Stimulated activated CD8-positive, alpha-beta memory T cell treated with anti-CD3 and anti-CD28 coated beads, Interleukin-7, amount 100 ng/mL, for 1 hour (primary cell): Measurements from ENCODE around the gene GAS7.

Experiments
- DNase-seq, 2 donors: peaks; one replicate each; pipeline ENCODE4 v3.0.0-alpha.2; 2020; ENCODE audit warnings: low read depth in 2 of 2

The GAS7 gene

DNA sequence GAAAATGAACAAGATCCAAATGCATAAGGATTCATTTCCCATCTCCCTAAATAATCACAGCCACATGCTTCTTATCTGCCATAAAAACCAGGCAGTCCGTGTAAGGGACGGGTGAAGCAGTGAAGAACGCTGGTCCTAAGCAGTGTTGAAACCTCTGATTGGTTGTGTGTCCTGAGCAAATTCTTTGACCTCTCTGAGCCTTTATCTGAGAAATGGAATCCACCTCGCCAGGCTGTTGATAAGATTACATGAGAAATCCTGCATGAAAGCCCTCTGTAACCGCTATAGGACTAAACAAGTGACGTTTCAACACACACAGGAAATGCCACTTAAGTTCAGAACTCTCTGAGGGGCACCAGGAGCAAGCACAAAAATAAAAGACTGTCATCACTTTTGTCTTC, 26.8 kb downstream of the GAS7 start:
- DNase-seq: no peak

DNA sequence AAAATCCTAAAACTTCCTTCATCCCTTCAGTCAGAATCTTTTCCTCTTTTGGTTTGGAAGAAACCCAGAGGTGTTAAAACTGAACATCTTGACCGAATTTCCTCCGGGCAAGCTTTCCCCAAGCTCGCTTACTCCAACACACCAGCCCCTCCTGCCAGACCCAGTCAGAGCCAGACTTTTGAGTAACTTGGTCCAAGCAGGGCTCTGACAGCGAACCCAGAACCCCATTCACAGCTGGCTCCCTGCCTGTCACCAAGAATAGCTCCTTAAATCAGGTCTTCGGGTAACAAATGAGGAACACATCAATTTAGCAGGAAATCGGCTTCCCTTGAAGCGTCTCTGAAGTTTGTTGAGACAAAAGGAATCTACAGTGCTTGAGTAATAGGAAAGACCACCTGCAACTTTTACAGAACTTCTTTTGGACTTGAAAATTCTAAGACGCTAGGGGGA, 27.3 kb downstream of the GAS7 start:
- DNase-seq: no peak

DNA sequence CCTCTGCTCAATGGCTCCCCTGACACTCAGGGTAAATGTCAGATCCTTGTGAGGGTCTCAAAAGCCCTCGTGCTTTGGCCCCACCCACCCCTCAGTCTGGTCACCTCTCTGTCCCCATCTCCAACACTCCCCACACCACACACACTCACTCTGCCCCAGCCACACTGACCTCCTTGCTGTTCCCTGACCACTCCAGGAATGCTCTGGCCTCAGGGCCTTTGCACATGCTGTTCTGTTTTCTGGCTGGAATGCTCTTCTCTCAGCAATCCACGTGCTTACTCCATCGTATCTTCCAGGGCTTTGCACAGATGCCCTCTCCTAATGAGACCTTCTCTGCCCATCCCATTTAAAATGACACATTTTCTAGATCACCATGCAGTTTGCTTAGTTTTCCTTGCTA, 28.2 kb downstream of the GAS7 start:
- no peak for DNase-seq

DNA sequence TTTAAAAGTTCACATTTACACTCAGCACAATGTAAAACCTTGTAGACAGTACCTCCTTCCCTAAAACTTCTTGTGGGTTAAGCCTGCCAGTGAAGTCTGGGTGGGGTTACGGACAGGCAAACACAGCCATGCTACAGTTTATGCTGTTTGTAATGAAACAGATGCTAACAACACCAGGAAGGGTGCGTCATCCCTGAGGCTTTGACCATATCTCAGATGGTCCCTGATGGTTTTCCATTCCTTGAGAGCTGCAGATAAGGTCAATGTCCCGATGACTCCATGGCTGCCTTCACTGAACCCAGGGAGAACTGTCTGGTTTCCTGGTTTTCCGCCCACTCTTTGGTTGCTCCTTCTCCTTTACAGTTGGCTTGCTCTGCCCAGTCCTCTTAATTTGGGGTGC, 29.1 kb downstream of the GAS7 start:
- no peak for DNase-seq

DNA sequence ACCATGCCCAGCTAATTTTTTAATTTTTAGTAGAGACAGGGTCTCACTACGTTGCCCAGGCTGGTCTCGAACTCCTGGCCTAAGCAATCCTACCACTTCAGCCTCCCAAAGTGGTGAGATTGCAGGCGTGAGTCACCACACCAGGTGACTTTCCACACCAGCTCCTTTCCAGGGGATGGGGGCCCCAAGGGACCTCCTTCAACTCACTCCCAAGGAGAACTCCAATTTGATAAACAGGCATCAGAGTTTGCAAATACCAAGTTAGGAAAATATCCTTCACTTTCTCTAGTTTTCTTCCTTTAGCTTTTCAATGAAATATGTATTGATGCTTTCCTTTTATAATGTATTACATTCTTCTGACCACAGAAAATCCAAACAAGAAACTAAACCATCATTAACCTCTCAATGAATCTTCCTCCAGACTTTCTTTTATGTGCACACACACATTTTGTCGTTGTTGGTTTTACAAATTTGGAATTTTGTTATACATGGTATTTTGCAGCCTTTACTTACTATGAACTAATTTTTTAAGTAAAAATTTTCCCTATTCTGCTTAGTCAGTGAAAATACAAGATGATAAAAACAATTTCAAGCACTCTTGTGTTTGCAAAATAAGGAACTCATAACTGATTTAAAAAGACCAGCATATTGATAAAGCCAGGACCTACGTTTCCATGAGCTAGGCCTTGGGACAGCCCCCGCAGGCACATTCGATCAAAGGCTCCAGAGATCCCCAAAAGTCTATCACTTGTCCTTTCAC, 32.0 kb downstream of the GAS7 start:
- no peak for DNase-seq

DNA sequence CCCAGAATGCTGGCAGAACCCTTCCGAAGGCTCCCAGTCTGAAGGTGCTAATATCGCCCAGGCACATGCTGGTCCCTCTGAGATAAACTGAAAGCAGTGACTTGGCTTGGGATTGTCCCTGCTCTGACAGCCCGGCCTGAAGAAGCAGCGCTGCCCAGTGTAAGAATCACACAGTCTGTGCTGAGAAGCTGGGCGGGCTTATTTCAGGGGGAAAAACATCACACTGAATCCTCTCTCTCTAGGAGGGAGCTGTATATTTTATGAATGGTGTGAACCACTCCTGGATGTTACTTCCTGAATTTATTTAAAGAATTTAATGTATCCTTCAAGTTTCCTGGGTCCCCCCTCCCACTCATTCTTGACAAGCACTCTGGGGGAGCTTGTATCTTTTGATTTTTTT, 36.3 kb downstream of the GAS7 start:
- DNase-seq: no peak

DNA sequence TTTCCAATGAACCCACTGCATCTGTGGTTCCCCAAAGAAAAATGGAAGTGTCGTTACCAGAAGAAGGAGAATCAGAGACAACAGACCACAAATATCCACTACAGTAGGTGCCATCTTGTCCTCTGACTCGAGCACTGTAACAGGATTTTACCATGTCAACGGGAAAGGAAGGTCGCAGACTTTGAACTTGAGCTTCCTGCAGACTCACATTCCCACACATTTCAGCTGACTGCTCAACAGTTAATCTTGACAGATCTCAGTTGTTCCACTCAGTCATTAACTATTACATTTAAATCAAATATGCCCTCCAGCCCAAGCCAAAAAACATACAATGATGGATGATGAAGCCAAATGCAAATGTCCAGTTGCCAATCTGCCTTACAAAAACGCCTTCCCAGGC, 37.0 kb downstream of the GAS7 start:
- no peak for DNase-seq

DNA sequence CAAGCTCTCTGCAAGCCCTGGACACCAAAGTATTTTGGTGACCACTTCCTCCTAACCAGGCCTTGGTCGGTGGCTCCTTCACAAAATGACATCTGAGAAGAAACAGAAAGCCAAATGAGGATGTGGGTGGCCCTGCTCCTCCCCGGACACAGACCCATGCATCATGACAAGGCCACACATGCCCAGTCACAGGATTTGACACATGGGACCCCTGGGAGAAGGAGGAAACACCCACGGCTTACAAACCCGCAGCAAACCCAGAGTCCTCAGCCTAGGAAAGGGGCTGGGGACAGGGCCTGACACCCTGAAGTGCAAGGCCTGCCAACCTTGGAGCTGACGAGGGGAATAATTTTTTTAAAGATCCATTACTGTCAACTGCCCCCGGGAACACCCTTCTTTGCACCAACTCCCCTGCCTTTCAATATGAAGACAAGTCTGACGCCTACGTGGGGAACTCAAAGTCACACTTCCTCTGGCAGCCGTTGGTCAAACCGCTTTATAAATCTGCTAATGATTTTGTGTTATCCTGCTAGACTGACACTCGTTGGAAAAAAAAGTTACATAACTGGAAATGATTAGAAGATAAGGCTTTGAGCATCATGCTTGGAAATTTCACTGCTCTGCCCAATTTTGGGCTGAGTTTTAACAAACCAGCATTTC, 41.3 kb downstream of the GAS7 start:
- peak; percentile 13 to 15 for DNase-seq

DNA sequence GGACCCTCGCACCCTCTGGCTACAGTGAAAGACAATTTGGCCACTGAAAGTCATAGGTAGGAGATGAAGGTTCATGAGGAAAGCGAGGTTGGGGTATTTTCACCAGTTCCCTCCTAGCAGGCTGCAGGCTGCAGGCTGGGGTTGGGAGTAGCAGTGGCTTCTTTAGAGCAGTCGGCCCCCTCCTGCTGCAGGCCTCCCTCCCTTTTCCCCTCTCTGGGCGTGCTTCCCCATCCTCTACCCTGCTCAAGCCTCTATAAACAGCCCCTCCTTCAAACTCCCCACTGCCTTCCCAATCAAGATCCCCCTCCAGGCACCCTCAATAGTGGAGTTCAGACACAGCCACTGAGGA, 41.8 kb downstream of the GAS7 start:
- no peak for DNase-seq

DNA sequence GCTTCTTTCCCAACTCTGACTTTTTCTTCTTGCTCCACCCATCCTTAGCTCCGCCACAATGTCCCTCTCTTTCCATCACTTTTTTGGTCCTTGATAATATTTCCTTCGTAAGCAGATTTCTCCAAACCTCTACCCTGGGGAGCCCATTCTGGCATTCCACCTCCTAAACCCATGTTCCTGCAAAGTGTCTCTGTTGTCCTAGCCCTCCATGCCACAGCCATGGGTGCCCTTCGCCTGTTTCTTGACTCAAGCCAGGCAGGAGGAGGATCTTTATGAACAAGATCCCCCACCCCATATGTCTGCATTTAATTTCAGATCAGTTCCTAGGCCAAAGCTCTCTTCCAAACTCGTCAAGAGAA, 42.4 kb downstream of the GAS7 start:
- DNase-seq: no peak

DNA sequence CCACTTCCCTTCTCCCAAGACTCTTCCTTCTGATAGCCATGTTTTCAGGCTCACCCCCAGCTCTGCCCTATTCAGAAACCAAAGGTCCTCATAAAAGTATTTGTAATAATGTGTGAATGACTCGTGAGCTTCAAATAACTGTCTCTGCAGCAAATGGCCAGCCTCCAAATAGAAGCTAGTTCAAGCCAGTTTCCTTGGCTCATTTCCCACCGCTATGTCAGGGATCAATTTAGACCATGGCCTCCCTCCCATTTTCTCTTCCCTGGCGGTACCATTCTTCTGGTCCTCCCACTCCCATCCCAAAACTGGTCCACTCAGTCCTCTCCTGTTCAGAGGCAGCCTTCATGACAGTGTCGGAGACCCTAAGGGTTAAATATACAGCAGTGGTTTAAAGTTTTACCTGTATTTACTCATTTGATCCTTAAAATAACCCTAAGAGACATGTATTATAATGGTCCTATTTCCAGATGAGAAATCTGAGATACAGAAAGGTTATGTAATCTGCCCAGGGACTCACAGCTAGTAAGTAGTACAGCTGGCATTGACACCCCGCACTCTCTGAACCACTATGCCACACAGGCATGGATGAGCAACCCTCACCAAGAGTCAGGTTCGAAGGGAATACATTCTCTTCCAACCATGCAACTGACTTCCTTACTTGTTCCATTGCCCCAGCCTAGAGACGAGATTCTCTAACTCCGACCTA, 42.9 kb downstream of the GAS7 start:
- DNase-seq: no peak

DNA sequence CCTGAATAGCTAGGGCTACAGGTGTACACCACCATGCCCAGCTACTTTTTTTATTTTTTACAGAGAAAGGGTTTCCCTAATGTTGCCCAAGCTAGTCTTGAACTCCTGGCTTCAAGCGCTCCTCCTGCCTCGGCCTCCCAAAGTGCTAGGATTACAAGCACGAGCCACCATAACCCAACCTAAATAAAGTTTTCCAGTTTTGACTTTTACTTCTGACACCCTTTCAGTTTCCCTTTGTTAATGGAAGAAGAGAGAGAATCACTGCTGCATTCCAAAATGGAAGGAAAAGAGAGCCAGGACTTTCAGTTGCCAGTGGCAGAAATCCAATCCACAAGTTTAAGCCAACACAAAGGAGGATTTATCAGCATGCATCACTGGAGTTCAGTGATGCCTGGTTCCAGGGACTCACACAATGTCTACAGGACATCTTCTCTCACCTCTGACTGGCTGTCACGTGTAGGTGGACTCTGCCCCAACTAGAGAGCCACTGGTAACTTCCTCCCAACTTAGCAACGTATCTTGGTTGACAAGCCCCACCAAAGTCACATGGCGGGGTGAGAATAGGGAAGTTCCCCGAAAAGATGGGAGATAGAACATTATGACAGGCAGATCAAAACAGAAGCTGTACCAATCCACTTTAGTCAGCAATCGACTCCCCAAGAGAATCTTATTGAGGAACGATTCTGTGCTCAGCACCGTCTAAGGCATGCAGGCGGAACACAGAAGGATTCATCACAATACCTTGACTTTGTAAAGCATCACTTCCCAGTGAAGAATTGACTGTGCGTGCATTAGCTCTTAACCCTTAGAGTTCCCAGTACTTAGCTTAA, 46.5 kb downstream of the GAS7 start:
- DNase-seq: no peak

DNA sequence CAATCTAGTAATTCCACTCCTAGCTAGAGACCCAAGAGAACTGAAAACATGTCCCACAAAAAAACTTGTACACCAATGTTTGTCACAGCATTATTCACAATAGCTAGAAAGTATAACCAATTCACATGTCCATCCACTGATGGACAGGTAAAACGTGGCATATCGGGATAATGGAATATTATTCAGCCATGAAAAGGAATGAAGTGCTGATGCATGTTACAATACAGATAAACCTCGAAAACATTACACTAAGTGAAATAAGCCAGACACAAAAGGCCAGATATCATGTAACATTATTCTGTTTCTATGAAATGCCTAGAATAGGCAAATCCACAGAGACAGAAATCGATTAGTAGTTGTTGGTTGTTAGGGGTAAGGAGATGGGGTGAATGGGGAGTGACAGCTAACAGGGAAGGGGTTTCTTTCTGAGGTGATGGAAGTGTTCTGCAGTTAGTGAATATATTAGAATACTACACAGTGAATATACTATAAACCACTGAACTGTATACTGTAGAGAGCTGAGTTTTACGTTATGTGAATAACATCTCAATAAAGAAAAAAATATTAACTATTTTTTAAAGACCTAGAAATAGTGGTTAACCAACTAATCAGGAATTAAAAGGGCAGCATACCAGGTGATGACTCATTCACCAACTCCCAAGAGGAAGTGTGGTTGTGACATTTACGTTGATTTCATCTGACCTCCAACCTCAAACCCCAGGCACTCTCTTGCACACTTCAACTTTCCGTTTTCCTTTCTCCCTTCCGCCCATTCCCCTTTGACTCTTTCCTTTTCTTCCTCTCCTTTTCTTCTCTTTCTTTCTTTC, 48.6 kb downstream of the GAS7 start:
- DNase-seq: no peak

DNA sequence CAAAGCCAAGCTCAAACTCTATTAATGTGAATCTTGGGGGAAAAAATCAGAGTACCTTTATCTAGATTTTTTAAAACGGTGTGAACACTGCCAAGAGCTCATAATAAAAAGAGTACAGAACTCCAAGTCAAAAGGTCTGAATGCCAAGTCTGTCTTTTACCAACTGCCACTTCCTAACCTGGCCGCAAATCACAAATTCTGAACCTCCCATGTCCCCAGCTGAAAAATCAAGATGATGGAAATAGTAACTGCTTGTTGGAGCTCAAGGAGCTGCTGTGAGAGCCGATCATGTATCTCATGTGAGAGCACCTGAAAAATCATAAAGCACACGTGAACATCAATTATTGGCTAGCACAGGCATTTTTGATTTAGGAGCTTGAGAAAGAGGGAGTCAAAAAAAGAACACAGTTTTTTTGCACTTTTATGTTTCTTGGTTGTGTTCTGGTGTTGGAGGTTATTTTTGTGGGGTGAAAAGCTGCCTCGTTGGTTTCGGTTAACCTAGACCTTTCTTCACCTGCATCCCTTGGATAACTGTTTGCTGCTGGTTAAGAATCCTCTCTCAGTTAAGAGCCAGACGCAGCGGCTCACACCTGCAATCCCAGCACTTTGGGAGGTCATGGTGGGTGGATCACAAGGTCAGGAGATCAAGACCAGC, 50.5 kb downstream of the GAS7 start:
- DNase-seq: no peak

DNA sequence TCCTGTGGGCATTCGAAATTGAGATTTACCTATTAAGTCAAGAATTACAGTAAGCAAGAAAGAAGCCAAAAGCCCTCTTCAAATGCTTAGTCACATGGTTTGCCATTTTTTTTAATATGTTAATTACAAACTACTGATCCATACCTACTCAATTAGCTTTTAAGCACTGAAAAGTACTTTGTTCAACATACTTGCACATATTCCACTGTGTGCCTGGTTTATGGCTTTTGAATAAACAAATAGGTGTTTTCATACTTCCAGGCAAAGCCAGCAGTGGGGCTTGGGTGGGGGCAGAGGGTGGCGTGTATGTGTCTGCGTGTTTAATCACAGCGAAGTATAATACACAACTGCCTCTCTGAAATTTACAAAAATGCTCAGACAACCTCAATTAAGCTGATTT, 51.4 kb downstream of the GAS7 start:
- DNase-seq: no peak

DNA sequence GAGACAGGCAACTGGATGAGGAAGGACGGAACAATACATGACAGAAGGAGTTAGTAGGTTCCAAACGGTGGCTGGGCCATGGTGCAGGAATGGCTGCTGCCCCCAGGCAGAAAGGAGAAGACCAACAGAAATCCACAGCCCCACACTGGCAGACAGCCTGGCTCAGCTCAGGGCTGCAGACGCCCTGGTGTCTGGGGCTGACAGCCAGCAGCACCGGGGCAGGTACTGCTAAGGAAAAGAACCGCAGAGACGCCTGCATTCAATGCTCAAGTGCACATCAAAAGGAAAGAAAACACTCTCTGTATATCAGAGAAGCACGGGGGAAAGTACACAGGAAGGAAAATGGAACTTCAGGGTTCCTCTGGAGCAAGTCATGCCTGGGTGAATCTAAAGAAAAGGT, 53.4 kb downstream of the GAS7 start:
- DNase-seq: no peak

DNA sequence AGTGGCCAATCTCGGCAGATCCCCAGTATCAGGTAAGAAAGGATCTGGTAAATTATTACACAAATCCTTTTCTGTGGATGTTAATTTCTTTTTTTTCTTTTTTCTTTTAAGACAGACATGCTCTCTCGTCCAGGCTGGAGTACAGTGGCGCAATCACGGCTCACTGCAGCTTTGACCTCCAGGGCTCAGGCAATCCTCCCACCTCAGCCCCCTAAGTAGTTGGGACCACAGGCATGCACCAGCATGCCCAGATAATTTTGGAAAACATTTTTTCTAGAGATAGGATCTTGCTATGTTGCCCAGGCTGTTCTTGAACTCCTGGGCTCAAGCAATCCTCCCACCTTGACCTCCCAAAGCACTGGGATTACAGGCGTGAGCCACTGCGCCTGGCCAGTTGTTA, 54.0 kb downstream of the GAS7 start:
- no peak for DNase-seq

DNA sequence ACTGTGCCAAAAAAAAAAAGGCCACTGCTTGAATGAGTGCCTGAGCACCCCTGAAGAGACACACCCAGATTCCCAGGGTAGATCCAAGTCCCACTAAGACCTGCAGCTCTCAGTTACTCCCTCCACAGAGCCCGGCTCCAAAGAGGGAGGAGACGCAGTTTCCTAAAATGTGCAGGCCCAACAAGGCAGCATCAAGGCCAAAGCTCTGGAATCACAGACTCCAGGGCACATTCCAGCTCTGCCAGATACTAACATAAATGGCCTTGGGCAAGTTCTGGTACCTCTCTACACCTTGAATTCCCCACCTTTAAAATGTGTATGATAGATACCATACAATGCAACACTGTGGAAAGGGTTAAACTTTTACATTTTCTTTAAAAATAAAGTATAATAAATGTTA, 57.0 kb downstream of the GAS7 start:
- no peak for DNase-seq

DNA sequence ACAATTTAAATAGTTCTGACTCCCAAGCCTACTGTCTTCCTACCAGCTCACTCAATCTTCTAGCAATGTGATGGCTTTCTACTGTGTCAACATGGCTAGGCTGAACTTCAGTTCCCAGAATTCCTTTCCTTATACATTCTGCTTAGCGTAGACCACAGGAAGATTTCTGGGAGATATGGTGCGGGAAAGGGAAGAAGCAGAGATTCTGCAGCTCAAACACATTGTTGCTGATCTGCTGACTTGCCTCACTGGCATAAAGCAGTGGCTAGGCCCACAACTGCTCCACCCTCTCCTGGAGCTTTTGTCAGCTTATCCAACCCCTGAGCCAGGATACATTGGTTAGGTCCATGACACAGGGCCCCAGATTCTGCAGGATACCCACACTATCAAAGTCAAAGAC, 58.8 kb downstream of the GAS7 start:
- no peak for DNase-seq

DNA sequence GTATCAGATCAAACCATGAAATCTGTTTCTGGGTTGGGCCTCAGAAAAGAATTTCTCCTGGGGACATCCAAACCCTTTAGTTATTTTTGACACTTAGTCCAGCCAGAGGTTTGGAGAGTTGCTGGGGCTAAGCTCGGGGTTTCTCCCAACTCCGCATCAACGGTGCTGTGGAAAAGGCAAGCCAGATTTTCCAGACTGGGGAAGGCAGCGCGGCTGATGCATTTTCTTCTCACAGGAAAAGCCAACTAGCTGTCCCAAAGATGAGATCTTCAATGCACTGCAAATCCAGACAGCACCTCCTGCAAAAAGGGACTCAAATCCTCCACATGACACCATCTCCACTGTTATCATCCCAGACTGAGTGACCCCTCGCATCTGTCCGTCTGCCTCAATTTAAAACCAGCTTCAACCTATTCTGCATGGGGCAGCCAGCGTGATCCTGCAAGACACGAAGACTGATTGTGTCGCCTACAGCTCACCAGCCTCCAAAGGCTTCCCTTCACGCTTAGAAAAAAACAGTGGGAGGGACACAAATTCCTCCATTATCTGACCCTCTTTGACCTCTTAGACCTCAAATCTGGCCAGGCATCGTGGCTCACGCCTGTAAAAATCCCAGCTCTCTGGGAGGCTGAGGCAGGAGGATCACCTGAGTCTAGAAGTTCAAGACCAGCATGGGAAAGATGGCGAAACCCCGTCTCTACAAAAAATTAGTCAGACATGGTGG, 62.0 kb downstream of the GAS7 start:
- no peak for DNase-seq
